ENCODE data around the gene INPP5K.

DNA sequence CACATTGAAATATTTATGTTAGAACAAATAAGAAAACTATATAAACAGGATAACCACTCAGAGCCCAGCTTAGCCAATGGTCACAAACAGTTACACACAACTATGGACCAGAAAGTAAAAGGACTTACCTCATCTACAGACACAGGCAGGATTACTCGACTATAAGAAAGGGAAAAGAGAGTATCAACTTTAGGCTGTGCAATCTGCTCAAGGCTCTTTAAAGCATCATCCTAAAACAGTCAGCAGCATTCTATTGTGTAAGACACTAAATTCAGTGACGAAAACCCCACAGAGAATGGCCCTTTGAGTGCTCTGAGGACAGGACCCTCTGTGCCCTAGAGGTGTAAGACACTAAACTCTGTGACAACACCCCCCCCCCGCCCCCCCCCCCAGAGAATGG lies 42.0 kb upstream of the INPP5K start:
- TF ChIP-seq, protein P1, sequence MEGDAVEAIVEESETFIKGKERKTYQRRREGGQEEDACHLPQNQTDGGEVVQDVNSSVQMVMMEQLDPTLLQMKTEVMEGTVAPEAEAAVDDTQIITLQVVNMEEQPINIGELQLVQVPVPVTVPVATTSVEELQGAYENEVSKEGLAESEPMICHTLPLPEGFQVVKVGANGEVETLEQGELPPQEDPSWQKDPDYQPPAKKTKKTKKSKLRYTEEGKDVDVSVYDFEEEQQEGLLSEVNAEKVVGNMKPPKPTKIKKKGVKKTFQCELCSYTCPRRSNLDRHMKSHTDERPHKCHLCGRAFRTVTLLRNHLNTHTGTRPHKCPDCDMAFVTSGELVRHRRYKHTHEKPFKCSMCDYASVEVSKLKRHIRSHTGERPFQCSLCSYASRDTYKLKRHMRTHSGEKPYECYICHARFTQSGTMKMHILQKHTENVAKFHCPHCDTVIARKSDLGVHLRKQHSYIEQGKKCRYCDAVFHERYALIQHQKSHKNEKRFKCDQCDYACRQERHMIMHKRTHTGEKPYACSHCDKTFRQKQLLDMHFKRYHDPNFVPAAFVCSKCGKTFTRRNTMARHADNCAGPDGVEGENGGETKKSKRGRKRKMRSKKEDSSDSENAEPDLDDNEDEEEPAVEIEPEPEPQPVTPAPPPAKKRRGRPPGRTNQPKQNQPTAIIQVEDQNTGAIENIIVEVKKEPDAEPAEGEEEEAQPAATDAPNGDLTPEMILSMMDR (conservative IDR thresholded peaks at IDR 0.05 in 1 of 2, IDR thresholded peaks at IDR 0.05 in 1 of 2; ENCODE audit: extremely low read depth in 1 of 2, insufficient read depth in 1 of 2, low read depth in 1 of 2, low read length in 2 of 2) = no peak
- TF ChIP-seq EZH2 (IDR thresholded peaks at IDR 0.05; ENCODE audit: borderline replicate concordance, low read length) = no peak

Data from mammary epithelial cell (primary cell).